GM10248 (cell line): ENCODE measurements around the gene TICAM2.

Experiments used
- CTCF ChIA-PET: fragments of 300-600 bp; sonication (Branson Sonifier 250); formaldehyde crosslinking; extraction: SDS; loops from one replicate; lab custom pipeline; 2021; ENCODE audit warnings: antibody characterized with exemption; lab: Yijun Ruan, JAX
- POLR2A ChIA-PET: fragments of 350-650 bp; sonication (Branson Sonifier 250); formaldehyde crosslinking; extraction: SDS; loops from one replicate; lab custom pipeline; 2020; ENCODE audit warnings: antibody characterized with exemption; lab: Yijun Ruan, JAX
- DNase-seq: peaks from one replicate; pipeline ENCODE4 v3.0.0; 2012; ENCODE audit errors: extremely low spot score
- CTCF ChIP-seq: IDR thresholded peaks from 2 replicates; pipeline ENCODE4 v1.5.1; 2012; ENCODE audit warnings: mild to moderate bottlenecking, low read depth; ENCODE audit errors: extremely low read depth, missing control alignments, control extremely low read depth

TICAM2 gene

GRCh38 chr5:115626445-115626823 is 24.2 kb upstream of the TICAM2 start:
- ChIA-PET POLR2A (interaction anchor here (0.6 kb wide), 1 partner anchor 23 kb away, joined by 4 read pairs; no protein-coding TSS in a partner anchor), CTCF (interaction anchor here (0.9 kb wide), 1 partner anchor 22 kb away, joined by 3 read pairs; no protein-coding TSS in a partner anchor)
- TF ChIP-seq CTCF, result no peak
- DNase-seq, result no peak

- POLR2A ChIA-PET, result interaction anchor here (1.0 kb wide), 1 partner anchor 9 kb away, joined by 4 read pairs; no protein-coding TSS in a partner anchor
- CTCF ChIA-PET, result interaction anchor here (0.6 to 3.9 kb wide), 11 partner anchors 9 to 442 kb away, joined by 3 to 27 read pairs (median 5); no protein-coding TSS in a partner anchor
- DNase-seq, result peak; percentile 97
- no peak for TF ChIP-seq CTCF
Observed at GRCh38 chr5:115625579-115626444, 23.5 kb upstream of the TICAM2 start, which contains the start of gene TMED7. TMED7 (minus strand) TSS chr5:115626036; CDS start chr5:115625792, 244 bp downstream.

GRCh38 chr5:115624994-115625393 is 22.7 kb upstream of the TICAM2 start:
- POLR2A ChIA-PET, result interaction anchor here (0.7 to 1.0 kb wide), 2 partner anchors 9 to 84 kb away, joined by 3 to 4 read pairs; no protein-coding TSS in a partner anchor
- CTCF ChIA-PET, result interaction anchor here (1.0 to 3.9 kb wide), 14 partner anchors 10 to 443 kb away, joined by 3 to 27 read pairs (median 4); partner anchors contain the start of gene ATG12
- DNase-seq, result no peak
- TF ChIP-seq CTCF, result no peak

- no peak for TF ChIP-seq CTCF
- no peak for DNase-seq
- CTCF ChIA-PET, result interaction anchor here (1.4 to 3.9 kb wide), 5 partner anchors 8 to 445 kb away, joined by 3 to 27 read pairs (median 15); no protein-coding TSS in a partner anchor
- POLR2A ChIA-PET, result no interaction called here
Observed at GRCh38 chr5:115623658-115624057, 21.4 kb upstream of the TICAM2 start.

- ChIA-PET CTCF (no interaction called here), POLR2A (no interaction called here)
- TF ChIP-seq CTCF, result no peak
- DNase-seq, result no peak
Observed at GRCh38 chr5:115621365-115621900, 19.2 kb upstream of the TICAM2 start.

GRCh38 chr5:115616892-115617291 is 14.6 kb upstream of the TICAM2 start:
- no peak for DNase-seq
- ChIA-PET POLR2A (interaction anchor here (1.1 kb wide), 1 partner anchor 8 kb away, joined by 4 read pairs; no protein-coding TSS in a partner anchor), CTCF (interaction anchor here (1.0 to 4.5 kb wide), 4 partner anchors 8 to 308 kb away, joined by 3 to 27 read pairs (median 12); no protein-coding TSS in a partner anchor)
- TF ChIP-seq CTCF, result no peak
